Measurements from ENCODE around the gene CHST9. TPM values are rescaled to one million over a fixed set of nuclear protein-coding genes. Genes with fewer than 3 reads are reported as not detected.
"Not testable (repeated sequence)": the region's sequence is repeated elsewhere in the genome, so short reads cannot be mapped to it uniquely, and the experiment has no call there.

Gene CHST9, protein sequence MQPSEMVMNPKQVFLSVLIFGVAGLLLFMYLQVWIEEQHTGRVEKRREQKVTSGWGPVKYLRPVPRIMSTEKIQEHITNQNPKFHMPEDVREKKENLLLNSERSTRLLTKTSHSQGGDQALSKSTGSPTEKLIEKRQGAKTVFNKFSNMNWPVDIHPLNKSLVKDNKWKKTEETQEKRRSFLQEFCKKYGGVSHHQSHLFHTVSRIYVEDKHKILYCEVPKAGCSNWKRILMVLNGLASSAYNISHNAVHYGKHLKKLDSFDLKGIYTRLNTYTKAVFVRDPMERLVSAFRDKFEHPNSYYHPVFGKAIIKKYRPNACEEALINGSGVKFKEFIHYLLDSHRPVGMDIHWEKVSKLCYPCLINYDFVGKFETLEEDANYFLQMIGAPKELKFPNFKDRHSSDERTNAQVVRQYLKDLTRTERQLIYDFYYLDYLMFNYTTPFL
- total RNA-seq: not detected

GRCh38 chr18:27185025-27185763, at the start of gene CHST9:
CHST9 (minus strand) TSS chr18:27185308; CDS start chr18:27142809, 42,499 bp downstream.
- ATAC-seq (no peak), DNase-seq (ENCODE audit: low spot score) (no peak)
- Mint-ChIP-seq H3K27me3 (peaks cover 20 to 23% of the 10 kb centered on the region in 2 donors), H3K4me1 (ENCODE audit: low read depth in 2 of 2) (peaks cover 0 to 3% of the 10 kb centered on the region in 2 donors), H3K27ac (no peak within 1 kb of the TSS), H3K36me3 (peaks cover 10% of the 10 kb centered on the region), H3K9me3 (no peaks in the 10 kb centered on the region), H3K4me3 (no peak within 1 kb of the TSS)

DNA sequence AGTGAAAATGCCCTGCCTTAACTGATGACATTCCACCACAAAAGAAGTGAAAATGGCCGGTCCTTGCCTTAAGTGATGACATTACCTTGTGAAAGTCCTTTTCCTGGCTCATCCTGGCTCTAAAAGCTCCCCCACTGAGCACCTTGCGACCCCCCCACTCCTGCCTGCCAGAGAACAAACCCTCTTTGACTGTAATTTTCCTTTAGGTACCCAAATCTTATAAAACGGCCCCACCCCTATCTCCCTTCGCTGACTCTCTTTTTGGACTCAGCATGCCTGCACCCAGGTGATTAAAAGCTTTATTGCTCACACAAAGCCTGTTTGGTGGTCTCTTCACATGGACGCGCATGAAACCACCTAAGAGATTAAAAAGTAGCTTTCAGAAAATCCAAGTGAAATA, 47.2 kb upstream of the CHST9 start:
- not testable (repeated sequence) for H3K36me3 Mint-ChIP-seq; H3K27me3 Mint-ChIP-seq; H3K9me3 Mint-ChIP-seq; H3K27ac Mint-ChIP-seq; H3K4me3 Mint-ChIP-seq; ATAC-seq; DNase-seq (ENCODE audit: low spot score); H3K4me1 Mint-ChIP-seq (ENCODE audit: low read depth in 2 of 2)

- ATAC-seq; H3K9me3 Mint-ChIP-seq; H3K36me3 Mint-ChIP-seq; H3K27me3 Mint-ChIP-seq; H3K4me3 Mint-ChIP-seq; H3K4me1 Mint-ChIP-seq (ENCODE audit: low read depth in 2 of 2); H3K27ac Mint-ChIP-seq; DNase-seq (ENCODE audit: low spot score): not testable (repeated sequence)
Measured at GRCh38 chr18:27231671-27232070, 46.6 kb upstream of the CHST9 start.

- H3K36me3 Mint-ChIP-seq; H3K27ac Mint-ChIP-seq; ATAC-seq; H3K27me3 Mint-ChIP-seq; H3K4me1 Mint-ChIP-seq (ENCODE audit: low read depth in 2 of 2); DNase-seq (ENCODE audit: low spot score); H3K9me3 Mint-ChIP-seq; H3K4me3 Mint-ChIP-seq: not testable (repeated sequence)
Measured at GRCh38 chr18:27231221-27231620, 46.1 kb upstream of the CHST9 start.

DNA sequence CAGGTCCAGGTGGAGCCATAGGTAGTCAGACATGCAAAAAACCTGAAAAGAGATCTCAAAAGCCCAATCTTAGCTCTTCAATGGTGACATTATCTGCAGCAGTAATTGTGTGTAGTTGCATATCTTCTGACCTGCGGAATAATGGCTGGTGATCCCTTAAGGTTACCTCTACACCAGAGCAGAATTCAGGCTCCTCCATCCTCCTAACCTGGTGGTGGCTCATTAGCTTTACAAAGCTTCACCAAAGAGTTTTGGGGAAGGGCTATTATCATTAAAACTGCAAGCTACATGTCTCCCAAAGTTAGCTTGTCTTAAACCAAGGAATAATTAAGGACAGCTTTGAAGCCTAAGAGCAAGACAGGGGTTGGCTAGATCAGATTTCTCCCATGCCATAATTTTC, 42.6 kb upstream of the CHST9 start:
- Mint-ChIP-seq H3K4me1 (ENCODE audit: low read depth in 2 of 2) (no peaks in the 10 kb centered on the region), H3K36me3 (peaks cover 9% of the 10 kb centered on the region), H3K27ac (no peak overlapping the region), H3K4me3 (no peak overlapping the region), H3K9me3 (peaks cover 16% of the 10 kb centered on the region), H3K27me3 (no peaks in the 10 kb centered on the region)
- DNase-seq (ENCODE audit: low spot score) (no peak), ATAC-seq (no peak)

DNA sequence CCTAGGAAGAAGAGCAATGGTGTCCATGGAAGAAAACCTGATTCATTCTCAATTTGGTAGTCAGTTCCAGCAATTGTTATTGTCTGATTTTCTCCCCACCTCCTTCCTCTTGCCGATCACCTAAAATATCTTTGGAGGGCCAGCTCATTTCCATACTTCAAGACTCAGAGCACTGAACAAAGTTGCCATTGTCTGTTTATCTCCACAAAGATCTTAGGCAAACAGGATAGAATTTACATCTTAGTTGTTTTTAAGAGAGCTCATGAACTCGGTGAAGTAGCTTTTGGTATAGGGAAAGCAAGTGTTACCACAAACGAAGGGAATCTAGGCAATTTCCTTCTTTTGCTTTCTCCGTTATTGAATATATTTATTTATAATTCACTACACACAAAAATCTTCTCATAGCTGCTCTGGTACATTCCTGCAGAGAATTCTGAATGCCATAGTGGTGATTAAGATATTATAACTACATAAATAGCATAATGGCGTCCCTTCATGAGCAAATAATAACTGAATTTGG, 41.5 kb upstream of the CHST9 start:
- ATAC-seq (no peak), DNase-seq (ENCODE audit: low spot score) (no peak)
- H3K4me3 Mint-ChIP-seq: no peak overlapping the region
- H3K27me3 Mint-ChIP-seq: no peaks in the 10 kb centered on the region
- H3K36me3 Mint-ChIP-seq: peaks cover 9% of the 10 kb centered on the region
- peaks cover 16% of the 10 kb centered on the region for H3K9me3 Mint-ChIP-seq
- no peaks in the 10 kb centered on the region for H3K4me1 Mint-ChIP-seq (ENCODE audit: low read depth in 2 of 2)
- H3K27ac Mint-ChIP-seq: no peak overlapping the region

- DNase-seq (ENCODE audit: low spot score): no peak
- no peak for ATAC-seq
- Mint-ChIP-seq H3K9me3 (peaks cover 10% of the 10 kb centered on the region), H3K27me3 (no peaks in the 10 kb centered on the region), H3K4me1 (ENCODE audit: low read depth in 2 of 2) (no peaks in the 10 kb centered on the region), H3K4me3 (no peak overlapping the region), H3K36me3 (peaks cover 3% of the 10 kb centered on the region), H3K27ac (no peak overlapping the region)
Measured at GRCh38 chr18:27225947-27226481, 40.9 kb upstream of the CHST9 start.

- no peaks in the 10 kb centered on the region for H3K27me3 Mint-ChIP-seq
- H3K9me3 Mint-ChIP-seq: peaks cover 7% of the 10 kb centered on the region
- ATAC-seq: no peak
- DNase-seq (ENCODE audit: low spot score): no peak
- H3K27ac Mint-ChIP-seq: no peak overlapping the region
- no peak overlapping the region for H3K4me3 Mint-ChIP-seq
- no peaks in the 10 kb centered on the region for H3K4me1 Mint-ChIP-seq (ENCODE audit: low read depth in 2 of 2)
- H3K36me3 Mint-ChIP-seq: no peaks in the 10 kb centered on the region
Measured at GRCh38 chr18:27223526-27224291, 38.6 kb upstream of the CHST9 start.

- Mint-ChIP-seq H3K4me3 (no peak overlapping the region), H3K9me3 (peaks cover 17% of the 10 kb centered on the region), H3K36me3 (no peaks in the 10 kb centered on the region), H3K4me1 (ENCODE audit: low read depth in 2 of 2) (no peaks in the 10 kb centered on the region), H3K27me3 (no peaks in the 10 kb centered on the region), H3K27ac (no peak overlapping the region)
- DNase-seq (ENCODE audit: low spot score) (no peak), ATAC-seq (no peak)
Measured at GRCh38 chr18:27214831-27215230, 29.7 kb upstream of the CHST9 start.

DNA sequence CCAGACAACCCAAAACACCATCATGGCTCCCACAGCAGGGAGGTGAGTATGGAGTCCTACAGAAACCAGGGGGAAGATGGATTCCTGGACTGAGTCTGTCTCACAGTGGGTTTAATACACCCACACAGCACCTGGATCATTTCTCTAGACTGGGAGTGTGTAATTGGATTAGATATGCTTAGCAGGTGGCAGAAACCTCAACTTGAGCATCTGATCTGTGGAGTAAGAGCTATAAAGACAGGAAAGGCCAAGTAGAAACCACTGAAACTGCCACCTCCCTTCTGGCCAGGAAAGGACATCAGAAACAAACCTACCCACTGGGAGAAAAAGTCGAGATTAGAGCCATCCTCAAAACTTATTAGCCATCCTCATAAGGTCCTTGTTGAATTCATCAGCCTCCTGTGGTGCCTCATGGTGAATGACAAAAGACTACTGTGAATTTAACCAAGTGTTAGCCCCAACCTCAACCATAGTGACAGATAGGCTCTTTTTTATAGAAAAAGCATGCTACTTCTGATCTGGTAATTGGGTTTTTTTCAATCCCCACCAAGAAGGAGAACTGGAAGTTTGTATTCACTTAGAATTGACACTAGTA, 28.1 kb upstream of the CHST9 start:
- DNase-seq (ENCODE audit: low spot score) (no peak), ATAC-seq (no peak)
- no peak overlapping the region for H3K4me3 Mint-ChIP-seq
- H3K4me1 Mint-ChIP-seq (ENCODE audit: low read depth in 2 of 2): no peaks in the 10 kb centered on the region
- H3K36me3 Mint-ChIP-seq: no peaks in the 10 kb centered on the region
- H3K27ac Mint-ChIP-seq: no peak overlapping the region
- H3K9me3 Mint-ChIP-seq: peaks cover 17% of the 10 kb centered on the region
- H3K27me3 Mint-ChIP-seq: no peaks in the 10 kb centered on the region

DNA sequence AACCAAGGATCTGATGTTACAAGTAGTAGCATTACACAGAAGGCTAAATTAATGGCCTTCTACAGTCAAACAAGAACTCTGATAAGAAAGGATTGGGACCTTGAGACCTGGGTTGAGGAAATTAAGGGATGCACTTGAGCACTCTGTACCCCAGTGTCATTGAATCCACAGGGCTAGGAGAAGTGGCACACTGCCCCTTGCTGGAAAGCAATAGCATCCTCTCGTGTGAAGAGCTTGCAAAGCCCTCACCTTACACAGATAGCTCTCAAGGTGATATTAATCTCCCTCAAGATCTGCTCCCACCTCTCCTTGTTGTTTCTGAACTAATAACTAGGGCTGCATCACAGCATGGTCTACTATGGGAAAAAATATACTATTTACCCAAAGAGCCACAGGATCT, 26.5 kb upstream of the CHST9 start:
- H3K27ac Mint-ChIP-seq: no peak overlapping the region
- DNase-seq (ENCODE audit: low spot score) (no peak), ATAC-seq (no peak)
- no peaks in the 10 kb centered on the region for H3K27me3 Mint-ChIP-seq
- H3K36me3 Mint-ChIP-seq: no peaks in the 10 kb centered on the region
- H3K4me1 Mint-ChIP-seq (ENCODE audit: low read depth in 2 of 2): no peaks in the 10 kb centered on the region
- H3K4me3 Mint-ChIP-seq: no peak overlapping the region
- peaks cover 17% of the 10 kb centered on the region for H3K9me3 Mint-ChIP-seq

DNA sequence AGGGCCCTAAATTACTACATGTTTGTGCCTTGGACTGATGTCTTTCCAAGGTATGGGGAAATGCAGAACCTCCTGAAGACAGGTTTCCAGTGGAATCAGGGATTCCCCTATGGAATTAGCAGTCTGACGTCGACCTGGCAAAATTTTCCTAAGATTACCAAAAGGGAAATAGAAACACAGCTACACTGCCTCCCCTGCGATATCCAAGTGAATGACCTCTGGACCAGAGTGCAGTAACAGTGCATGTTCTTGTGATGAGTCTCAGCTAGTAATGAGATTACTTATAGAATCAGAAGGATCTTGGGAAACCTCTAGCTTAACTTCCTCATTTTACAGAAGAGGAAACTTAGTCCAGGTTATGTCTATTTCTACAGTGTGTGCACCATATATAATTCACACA, 21.3 kb upstream of the CHST9 start:
- no peak overlapping the region for H3K27ac Mint-ChIP-seq
- H3K27me3 Mint-ChIP-seq: no peaks in the 10 kb centered on the region
- no peak overlapping the region for H3K4me3 Mint-ChIP-seq
- H3K4me1 Mint-ChIP-seq (ENCODE audit: low read depth in 2 of 2): no peaks in the 10 kb centered on the region
- peaks cover 17% of the 10 kb centered on the region for H3K9me3 Mint-ChIP-seq
- DNase-seq (ENCODE audit: low spot score) (no peak), ATAC-seq (no peak)
- no peaks in the 10 kb centered on the region for H3K36me3 Mint-ChIP-seq

GRCh38 chr18:27202741-27203140, 17.6 kb upstream of the CHST9 start:
- ATAC-seq (no peak), DNase-seq (ENCODE audit: low spot score) (no peak)
- Mint-ChIP-seq H3K27me3 (no peaks in the 10 kb centered on the region), H3K27ac (no peak overlapping the region), H3K36me3 (no peaks in the 10 kb centered on the region), H3K4me1 (ENCODE audit: low read depth in 2 of 2) (no peaks in the 10 kb centered on the region), H3K9me3 (peaks cover 11% of the 10 kb centered on the region), H3K4me3 (no peak overlapping the region)
